KMS-11 (cell line): Measurements from ENCODE around the gene ZNF593OS.

Source experiments
- H2AFZ ChIP-seq: fragments of 200-600 bp; sonication (generic); 2 replicates; pipeline ENCODE4 v1.6.1; 2016; ENCODE audit warnings: antibody characterized with exemption, mixed run types, low read depth
- H3K27ac ChIP-seq: fragments of 200-600 bp; sonication (generic); 2 replicates; pipeline ENCODE4 v1.6.1; 2016; ENCODE audit warnings: mild to moderate bottlenecking, mixed run types
- H3K27me3 ChIP-seq: fragments of 200-600 bp; sonication (generic); 2 replicates; pipeline ENCODE4 v1.6.1; 2017; ENCODE audit warnings: mild to moderate bottlenecking, low read depth, mixed run types, moderate library complexity; ENCODE audit not compliant: insufficient read depth
- H3K36me3 ChIP-seq: fragments of 200-600 bp; sonication (generic); 2 replicates; pipeline ENCODE4 v1.6.1; 2017; ENCODE audit warnings: mild to moderate bottlenecking, mixed run types; ENCODE audit not compliant: insufficient read depth
- H3K4me1 ChIP-seq: fragments of 200-600 bp; sonication (generic); 2 replicates; pipeline ENCODE4 v1.6.1; 2016; ENCODE audit warnings: mild to moderate bottlenecking, low read depth, mixed run types; ENCODE audit not compliant: poor library complexity, severe bottlenecking
- H3K4me2 ChIP-seq: fragments of 200-600 bp; sonication (generic); 2 replicates; pipeline ENCODE4 v1.7.0; 2016; ENCODE audit warnings: mild to moderate bottlenecking, mixed run types
- H3K4me3 ChIP-seq: fragments of 200-600 bp; sonication (generic); IDR thresholded peaks from 2 replicates; pipeline ENCODE4 v1.6.1; 2017; ENCODE audit warnings: low read depth, low read length, mixed read lengths; ENCODE audit not compliant: insufficient read depth
- H3K79me2 ChIP-seq: fragments of 200-600 bp; sonication (generic); 2 replicates; pipeline ENCODE4 v1.6.1; 2016; ENCODE audit warnings: low read depth, mixed run types; ENCODE audit not compliant: insufficient read depth
- H3K9ac ChIP-seq: fragments of 200-600 bp; sonication (generic); 2 replicates; pipeline ENCODE4 v1.6.1; 2016; ENCODE audit warnings: mild to moderate bottlenecking, mixed run types
- H4K20me1 ChIP-seq: fragments of 200-600 bp; sonication (generic); 2 replicates; pipeline ENCODE4 v1.6.1; 2016; ENCODE audit warnings: mild to moderate bottlenecking, mixed run types; ENCODE audit not compliant: insufficient read depth
- CTCF ChIP-seq: fragments of 200-600 bp; sonication (generic); conservative IDR thresholded peaks from 2 replicates; pipeline ENCODE4 v1.6.1; 2017; ENCODE audit warnings: low read depth, mild to moderate bottlenecking, antibody characterized with exemption, low read length, moderate library complexity, mixed read lengths

The ZNF593OS gene

GRCh38 chr1:26160527-26161414 lies 10.9 kb downstream of the ZNF593OS start:
- Histone ChIP-seq H2AFZ (no peak overlapping the region), H4K20me1 (no peaks in the 10 kb centered on the region), H3K79me2 (no peaks in the 10 kb centered on the region), H3K27me3 (peaks cover 48% of the 10 kb centered on the region), H3K4me3 (no peak overlapping the region), H3K9ac (no peak overlapping the region), H3K36me3 (no peaks in the 10 kb centered on the region), H3K4me2 (no peak overlapping the region), H3K4me1 (peaks cover 8% of the 10 kb centered on the region), H3K27ac (no peak overlapping the region)
- TF ChIP-seq CTCF: no peak

GRCh38 chr1:26159743-26160039 lies 11.9 kb downstream of the ZNF593OS start:
- H3K4me1 ChIP-seq: no peaks in the 10 kb centered on the region
- H3K27me3 ChIP-seq: peaks cover 40% of the 10 kb centered on the region
- no peak overlapping the region for H3K4me2 ChIP-seq
- no peaks in the 10 kb centered on the region for H3K36me3 ChIP-seq
- no peak overlapping the region for H3K27ac ChIP-seq
- H4K20me1 ChIP-seq: no peaks in the 10 kb centered on the region
- H3K9ac ChIP-seq: no peak overlapping the region
- no peak overlapping the region for H3K4me3 ChIP-seq
- no peak overlapping the region for H2AFZ ChIP-seq
- H3K79me2 ChIP-seq: no peaks in the 10 kb centered on the region
- no peak for TF ChIP-seq CTCF

DNA sequence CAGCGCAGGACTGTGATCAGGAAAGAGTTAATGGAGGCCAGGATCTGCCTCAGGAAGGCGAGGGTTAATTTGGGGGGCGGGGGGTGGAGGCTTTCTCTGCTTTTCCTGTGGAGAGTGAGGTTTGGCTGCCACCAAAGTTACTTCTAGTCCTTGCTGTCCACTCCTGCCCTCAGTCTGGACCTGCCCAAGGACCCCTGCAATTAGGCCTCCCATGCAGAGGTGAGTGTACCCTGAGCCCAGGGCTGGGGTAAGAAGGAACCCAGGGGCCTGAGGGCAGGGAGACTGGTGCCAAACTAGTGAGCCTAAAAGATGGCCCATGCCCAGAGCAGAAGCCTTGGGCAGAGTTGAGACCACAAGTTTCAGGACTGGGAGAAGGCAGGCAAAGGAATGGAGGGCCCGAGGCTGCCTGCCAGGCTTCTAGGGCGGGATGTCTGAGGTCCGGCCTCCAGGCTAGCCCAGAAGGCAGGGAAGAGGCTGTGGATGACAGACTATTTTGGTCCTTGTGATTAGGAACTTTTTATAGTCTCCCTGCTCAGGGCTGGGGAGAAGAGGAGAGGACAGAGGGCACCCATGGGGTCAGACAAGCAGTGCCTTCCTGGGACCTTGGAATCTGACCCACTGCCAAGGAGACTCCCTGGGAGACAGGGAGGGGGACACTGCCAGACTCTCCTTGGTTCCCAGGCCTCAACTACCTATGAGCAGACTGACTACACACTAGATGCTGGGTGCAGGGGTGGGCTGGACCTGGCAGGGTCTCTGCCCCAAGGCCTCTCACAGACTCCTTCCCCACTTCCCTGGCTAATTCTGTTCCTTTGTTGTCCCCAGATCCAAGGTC lies 12.5 kb downstream of the ZNF593OS start, which contains the start of gene FAM110D:
Gene FAM110D, plus strand, starts transcription at position 172 of the 835 bp plus-strand sequence. CDS start 2,213 bp downstream, outside the sequence.
- Histone ChIP-seq H3K79me2 (no peaks in the 10 kb centered on the region), H3K4me3 (no peak within 1 kb of the TSS), H3K9ac (no peak within 1 kb of the TSS), H3K27me3 (peaks cover 37% of the 10 kb centered on the region), H2AFZ (no peak within 1 kb of the TSS), H3K4me1 (no peaks in the 10 kb centered on the region), H3K27ac (no peak within 1 kb of the TSS), H3K36me3 (no peaks in the 10 kb centered on the region), H3K4me2 (no peak within 1 kb of the TSS), H4K20me1 (no peaks in the 10 kb centered on the region)
- TF ChIP-seq CTCF: no peak

DNA sequence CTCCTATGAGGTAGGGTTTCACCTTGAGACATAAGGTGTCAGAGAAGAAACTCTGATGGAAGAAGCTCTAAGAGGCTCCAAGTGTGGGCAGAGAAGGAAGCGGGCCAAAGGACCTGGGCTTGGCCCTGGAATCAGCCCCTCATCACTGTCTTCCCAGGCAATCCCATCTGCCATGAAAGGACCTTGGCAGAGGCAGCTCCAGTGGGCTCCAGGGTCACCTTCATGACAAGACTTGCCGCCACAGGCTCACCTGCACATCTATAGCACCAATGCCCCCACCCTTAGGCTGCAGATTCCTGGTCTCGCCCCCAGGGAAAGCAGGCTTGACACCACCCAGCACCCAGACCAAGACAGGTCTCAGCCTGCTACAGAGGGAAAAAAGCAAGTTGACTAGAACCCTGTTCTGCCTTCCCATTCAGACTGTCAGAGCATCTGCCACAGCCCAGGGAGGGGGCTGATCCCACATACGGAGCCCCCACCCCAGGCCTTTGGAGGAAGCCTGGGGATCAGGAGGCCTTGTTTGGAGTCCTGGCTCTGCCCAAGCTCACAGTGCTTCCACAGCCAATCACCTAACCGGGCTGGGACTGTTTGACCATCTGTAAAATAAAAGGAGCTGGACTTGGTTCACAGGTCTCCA lies 13.2 kb downstream of the ZNF593OS start:
- Histone ChIP-seq H3K4me1 (no peaks in the 10 kb centered on the region), H4K20me1 (no peaks in the 10 kb centered on the region), H3K4me3 (no peak overlapping the region), H3K4me2 (no peak overlapping the region), H3K79me2 (no peaks in the 10 kb centered on the region), H3K27me3 (peaks cover 31% of the 10 kb centered on the region), H3K9ac (no peak overlapping the region), H3K36me3 (no peaks in the 10 kb centered on the region), H2AFZ (no peak overlapping the region), H3K27ac (no peak overlapping the region)
- no peak for TF ChIP-seq CTCF
